H9 (cell line): Measurements from ENCODE around the gene DMKN. TPM values are rescaled to one million over a fixed set of nuclear protein-coding genes. Genes with fewer than 3 reads are reported as not detected.

ENCODE experiments used
- DNase-seq: peaks from one replicate; pipeline ENCODE4 v3.0.0-alpha.2; 2017
- H2AFZ ChIP-seq: one replicate; pipeline ENCODE4 v1.6.1; 2013; ENCODE audit warnings: mild to moderate bottlenecking, low read length, control low read depth, moderate library complexity
- H2AK5ac ChIP-seq: 2 replicates; pipeline ENCODE4 v1.6.1; 2013; ENCODE audit warnings: low read length, control low read depth, mixed read lengths; ENCODE audit not compliant: insufficient read length
- H2BK120ac ChIP-seq: one replicate; pipeline ENCODE4 v1.6.1; 2013; ENCODE audit warnings: low read depth, mild to moderate bottlenecking, low read length, control low read depth, inconsistent platforms; ENCODE audit not compliant: poor library complexity, severe bottlenecking
- H2BK12ac ChIP-seq: 2 replicates; pipeline ENCODE4 v1.6.1; 2013; ENCODE audit warnings: low read length, control low read depth, mixed read lengths, low read depth; ENCODE audit not compliant: insufficient read length
- H2BK15ac ChIP-seq: 2 replicates; pipeline ENCODE4 v1.6.1; 2013; ENCODE audit warnings: low read depth, low read length, control low read depth
- H2BK20ac ChIP-seq: one replicate; pipeline ENCODE4 v1.6.1; 2013; ENCODE audit warnings: low read depth, mild to moderate bottlenecking, low read length, control low read depth, inconsistent platforms; ENCODE audit not compliant: poor library complexity, severe bottlenecking
- H2BK5ac ChIP-seq: 2 replicates; pipeline ENCODE4 v1.6.1; 2013; ENCODE audit warnings: low read length, control low read depth, mixed read lengths; ENCODE audit not compliant: insufficient read length
- H3K14ac ChIP-seq: 2 replicates; pipeline ENCODE4 v1.6.1; 2013; ENCODE audit warnings: low read length, control low read depth; ENCODE audit not compliant: insufficient read depth
- H3K18ac ChIP-seq: 2 replicates; pipeline ENCODE4 v1.6.1; 2013; ENCODE audit warnings: low read depth, mild to moderate bottlenecking, mixed read lengths, low read length, control low read depth; ENCODE audit not compliant: insufficient read length
- H3K23ac ChIP-seq: 2 replicates; pipeline ENCODE4 v1.6.1; 2013; ENCODE audit warnings: low read length, control low read depth, mixed read lengths, low read depth; ENCODE audit not compliant: insufficient read length
- H3K23me2 ChIP-seq: 2 replicates; pipeline ENCODE4 v1.6.1; 2013; ENCODE audit warnings: low read depth, mild to moderate bottlenecking, mixed read lengths, low read length, control low read depth; ENCODE audit not compliant: insufficient read length, poor library complexity, severe bottlenecking
- H3K27ac ChIP-seq: 2 replicates; pipeline ENCODE4 v1.5.1; 2013; ENCODE audit warnings: low read length, control low read depth, mixed read lengths, low read depth; ENCODE audit not compliant: insufficient read length
- H3K27me3 ChIP-seq: 2 replicates; pipeline ENCODE4 v1.6.1; 2013; ENCODE audit warnings: low read length, control low read depth, inconsistent platforms; ENCODE audit not compliant: insufficient read depth
- H3K4ac ChIP-seq: 2 replicates; pipeline ENCODE4 v1.6.1; 2013; ENCODE audit warnings: low read depth, mild to moderate bottlenecking, control low read depth, inconsistent platforms, low read length, moderate library complexity
- H3K4me1 ChIP-seq: 2 replicates; pipeline ENCODE4 v1.6.1; 2013; ENCODE audit warnings: low read length, control low read depth, inconsistent platforms; ENCODE audit not compliant: insufficient read depth
- H3K4me2 ChIP-seq: 2 replicates; pipeline ENCODE4 v1.6.1; 2013; ENCODE audit warnings: low read length, control low read depth, mixed read lengths; ENCODE audit not compliant: insufficient read length, insufficient read depth
- H3K56ac ChIP-seq: 2 replicates; pipeline ENCODE4 v1.6.1; 2013; ENCODE audit warnings: low read depth, mild to moderate bottlenecking, mixed read lengths, low read length, control low read depth; ENCODE audit not compliant: insufficient read length
- H3K79me1 ChIP-seq: 2 replicates; pipeline ENCODE4 v1.6.1; 2013; ENCODE audit warnings: low read depth, mild to moderate bottlenecking, moderate library complexity, low read length, control low read depth, inconsistent platforms; ENCODE audit not compliant: insufficient read depth, poor library complexity, severe bottlenecking
- H3K79me2 ChIP-seq: 2 replicates; pipeline ENCODE4 v1.6.1; 2013; ENCODE audit warnings: low read length, control low read depth, inconsistent platforms; ENCODE audit not compliant: insufficient read depth
- H3K9ac ChIP-seq: 2 replicates; pipeline ENCODE4 v1.6.1; 2013; ENCODE audit warnings: low read length, control low read depth, mixed read lengths; ENCODE audit not compliant: insufficient read length; ENCODE audit errors: extremely low read depth
- H3K9me3 ChIP-seq: one replicate; pipeline ENCODE4 v1.6.1; 2013; ENCODE audit warnings: low read depth, low read length, inconsistent platforms; ENCODE audit not compliant: control insufficient read depth
- H3T11ph ChIP-seq: one replicate; pipeline ENCODE4 v1.6.1; 2013; ENCODE audit warnings: mild to moderate bottlenecking, low read length, control low read depth, inconsistent platforms
- H4K20me1 ChIP-seq: one replicate; pipeline ENCODE4 v1.6.1; 2013; ENCODE audit not compliant: control insufficient read depth, insufficient read length, insufficient read depth
- H4K5ac ChIP-seq: 2 replicates; pipeline ENCODE4 v1.6.1; 2013; ENCODE audit warnings: low read depth, mild to moderate bottlenecking, mixed read lengths, low read length, control low read depth; ENCODE audit not compliant: insufficient read length
- H4K8ac ChIP-seq: replicated peaks from 2 replicates; pipeline ENCODE4 v1.6.1; 2013; ENCODE audit warnings: low read length, control low read depth, mixed read lengths, low read depth; ENCODE audit not compliant: insufficient read length
- H4K91ac ChIP-seq: 2 replicates; pipeline ENCODE4 v1.6.1; 2013; ENCODE audit warnings: low read depth, mild to moderate bottlenecking, moderate library complexity, mixed read lengths, low read length, control low read depth; ENCODE audit not compliant: insufficient read length
- H3K27ac Mint-ChIP-seq, 3 experiments: 2 replicates in 2 of 3; 3 replicates in 1 of 3; pipeline ENCODE4 v1.8.0; 2020 to 2021; ENCODE audit warnings: mixed read lengths in 3 of 3, mild to moderate bottlenecking in 1 of 3, moderate library complexity in 1 of 3
- H3K27me3 Mint-ChIP-seq: 2 replicates; pipeline ENCODE4 v1.8.0; 2021; ENCODE audit warnings: low read depth, mild to moderate bottlenecking, moderate library complexity, mixed read lengths
- H3K36me3 Mint-ChIP-seq, 3 experiments: 2 replicates in 2 of 3; 3 replicates in 1 of 3; pipeline ENCODE4 v1.8.0; 2020 to 2021; ENCODE audit warnings: low read depth in 3 of 3, mixed read lengths in 3 of 3; ENCODE audit not compliant: insufficient read depth in 1 of 3
- H3K4me1 Mint-ChIP-seq, 2 experiments: 2 replicates each; pipeline ENCODE4 v1.8.0; 2020; ENCODE audit warnings: mixed read lengths in 2 of 2
- H3K4me3 Mint-ChIP-seq, 2 experiments: 2 replicates in 1 of 2; 3 replicates in 1 of 2; pipeline ENCODE4 v1.8.0; 2020 to 2021; ENCODE audit warnings: mild to moderate bottlenecking in 2 of 2, mixed read lengths in 2 of 2, moderate library complexity in 1 of 2
- H3K9me3 Mint-ChIP-seq, 2 experiments: 2 replicates in 1 of 2; 3 replicates in 1 of 2; pipeline ENCODE4 v1.8.0; 2020; ENCODE audit warnings: mild to moderate bottlenecking in 2 of 2, mixed read lengths in 2 of 2, moderate library complexity in 1 of 2
- CTCF ChIP-seq: fragments of 200-600 bp; sonication (generic); conservative IDR thresholded peaks from 3 replicates; pipeline ENCODE4 v1.8.0; 2021; ENCODE audit warnings: antibody characterized with exemption, mild to moderate bottlenecking
- WGBS: extraction: QIAGEN DNeasy Blood & Tissue Kit; methylation state at CpG from one replicate; pipeline ENCODE4 v1.1.7; 2013; ENCODE audit warnings: missing lambda C conversion rate, low lambda C conversion rate, mixed read lengths; ENCODE audit not compliant: insufficient read length; ENCODE audit errors: extremely low coverage; 5-methylcytosine and 5-hydroxymethylcytosine counted together
- total RNA-seq: library from RNA; stranded (reverse); gene quantifications from 2 replicates; pipeline ENCODE4 v1.2.1, GENCODE V29; 2021

Gene DMKN
- total RNA-seq, 1 experiment from 2014 or later = 278 TPM

- no peak overlapping the region for H3K56ac ChIP-seq
- H2AFZ ChIP-seq = no peak overlapping the region
- Mint-ChIP-seq H3K4me3 (no peak overlapping the region), H3K36me3 (peaks cover 48 to 90% (median 86%) of the 10 kb centered on the region in 3 experiments; a peak in 6 of 7 replicates), H3K4me1 (peaks cover 9 to 16% of the 10 kb centered on the region in 2 experiments), H3K27ac (peak overlapping the region in 1 of 3 experiments; percentile 91; a peak in 2 of 7 replicates), H3K9me3 (no peaks in the 10 kb centered on the region), H3K27me3 (no peaks in the 10 kb centered on the region)
- no peak overlapping the region for H3K9ac ChIP-seq
- H2BK20ac ChIP-seq = no peak overlapping the region
- H3K23me2 ChIP-seq = no peaks in the 10 kb centered on the region
- no peak overlapping the region for H2BK15ac ChIP-seq
- no peaks in the 10 kb centered on the region for H3K79me1 ChIP-seq
- no peaks in the 10 kb centered on the region for H3K4me1 ChIP-seq
- no peak overlapping the region for H3K14ac ChIP-seq
- H3T11ph ChIP-seq = no peak overlapping the region
- no peak overlapping the region for H4K5ac ChIP-seq
- WGBS = no CpG with 5 or more reads among the region's 10 CpGs
- no peak for DNase-seq
- no peak overlapping the region for H3K18ac ChIP-seq
- no peak overlapping the region for H3K4me2 ChIP-seq
- no peak for TF ChIP-seq CTCF
- H3K27ac ChIP-seq = no peak overlapping the region
- H3K4ac ChIP-seq = no peak overlapping the region
- no peak overlapping the region for H4K91ac ChIP-seq
- no peak overlapping the region for H2BK12ac ChIP-seq
- no peak overlapping the region for H2BK5ac ChIP-seq
- H2AK5ac ChIP-seq = no peak overlapping the region
- H4K20me1 ChIP-seq = no peaks in the 10 kb centered on the region
- no peak overlapping the region for H2BK120ac ChIP-seq
- H3K23ac ChIP-seq = no peak overlapping the region
- no peaks in the 10 kb centered on the region for H3K9me3 ChIP-seq
- no peaks in the 10 kb centered on the region for H3K27me3 ChIP-seq
- H3K79me2 ChIP-seq = no peaks in the 10 kb centered on the region
- H4K8ac ChIP-seq = no peak overlapping the region
Observed at GRCh38 chr19:35500611-35501010, 12.8 kb downstream of the DMKN start.
